DMS53 treated with DMSO at 0.1 percent for 48 hours (cell line): Measurements from ENCODE around the gene DGCR2.
"Not testable (repeated sequence)": the region's sequence is repeated elsewhere in the genome, so short reads cannot be mapped to it uniquely, and the experiment has no call there.

Source experiments
- DNase-seq: peaks from one replicate; lab custom pipeline; 2025; ENCODE audit not compliant: unreplicated experiment; lab: John Stamatoyannopoulos, UW

The DGCR2 gene, protein sequence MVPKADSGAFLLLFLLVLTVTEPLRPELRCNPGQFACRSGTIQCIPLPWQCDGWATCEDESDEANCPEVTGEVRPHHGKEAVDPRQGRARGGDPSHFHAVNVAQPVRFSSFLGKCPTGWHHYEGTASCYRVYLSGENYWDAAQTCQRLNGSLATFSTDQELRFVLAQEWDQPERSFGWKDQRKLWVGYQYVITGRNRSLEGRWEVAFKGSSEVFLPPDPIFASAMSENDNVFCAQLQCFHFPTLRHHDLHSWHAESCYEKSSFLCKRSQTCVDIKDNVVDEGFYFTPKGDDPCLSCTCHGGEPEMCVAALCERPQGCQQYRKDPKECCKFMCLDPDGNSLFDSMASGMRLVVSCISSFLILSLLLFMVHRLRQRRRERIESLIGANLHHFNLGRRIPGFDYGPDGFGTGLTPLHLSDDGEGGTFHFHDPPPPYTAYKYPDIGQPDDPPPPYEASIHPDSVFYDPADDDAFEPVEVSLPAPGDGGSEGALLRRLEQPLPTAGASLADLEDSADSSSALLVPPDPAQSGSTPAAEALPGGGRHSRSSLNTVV

DNA sequence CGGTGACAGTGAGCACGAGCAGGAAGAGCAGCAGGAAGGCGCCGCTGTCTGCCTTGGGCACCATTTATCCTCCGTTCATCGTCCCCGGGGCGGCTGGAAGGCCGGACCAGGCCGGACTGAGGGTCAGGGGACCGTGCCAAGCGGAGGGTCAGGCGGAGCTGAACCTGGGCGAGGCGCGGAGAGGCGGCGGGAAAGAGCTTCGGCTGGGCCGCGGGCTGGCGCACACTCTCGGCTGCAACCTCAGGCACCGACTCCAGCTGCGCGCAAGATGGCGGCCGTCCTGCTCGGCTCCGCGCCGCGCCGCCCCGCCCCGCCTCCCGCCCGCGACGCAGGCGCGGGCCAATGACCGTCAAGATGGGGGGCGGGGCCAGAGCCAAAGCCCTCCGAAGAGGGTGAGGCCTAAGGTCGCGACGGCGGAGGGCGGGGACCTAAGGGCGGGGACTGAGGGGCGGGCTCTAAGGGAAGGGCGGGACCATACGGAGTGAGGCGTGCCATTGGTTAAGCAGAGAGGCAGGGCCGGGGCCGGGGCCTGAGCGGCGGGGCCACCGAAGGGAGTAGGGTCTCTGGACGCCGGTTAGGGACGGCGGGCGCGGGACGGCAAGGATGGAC is at the start of gene DGCR2:
TSS of gene DGCR2 (minus strand) at position 270 of the 609 bp plus-strand sequence. CDS start at position 64, 206 bp downstream.
- DNase-seq, result peak; percentile 60

DNA sequence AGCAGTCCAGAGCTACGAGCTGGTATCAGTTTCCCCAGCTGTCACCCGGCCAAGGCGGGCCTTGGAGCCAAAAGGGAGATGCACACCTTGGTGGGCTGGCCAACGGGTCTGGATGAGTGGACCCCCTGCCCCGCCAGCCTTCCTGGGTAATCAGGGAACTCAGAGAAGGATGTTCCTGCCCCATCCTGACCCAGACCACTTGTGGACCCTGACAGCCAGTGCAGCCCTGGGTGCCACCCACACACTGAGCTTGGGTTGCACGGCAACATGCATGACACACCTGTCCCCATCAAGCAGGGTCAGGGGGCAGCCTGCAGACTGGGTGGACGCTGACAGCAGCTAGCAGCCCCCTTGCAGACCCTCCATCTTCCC is 47.7 kb upstream of the DGCR2 start:
- no peak for DNase-seq

DNA sequence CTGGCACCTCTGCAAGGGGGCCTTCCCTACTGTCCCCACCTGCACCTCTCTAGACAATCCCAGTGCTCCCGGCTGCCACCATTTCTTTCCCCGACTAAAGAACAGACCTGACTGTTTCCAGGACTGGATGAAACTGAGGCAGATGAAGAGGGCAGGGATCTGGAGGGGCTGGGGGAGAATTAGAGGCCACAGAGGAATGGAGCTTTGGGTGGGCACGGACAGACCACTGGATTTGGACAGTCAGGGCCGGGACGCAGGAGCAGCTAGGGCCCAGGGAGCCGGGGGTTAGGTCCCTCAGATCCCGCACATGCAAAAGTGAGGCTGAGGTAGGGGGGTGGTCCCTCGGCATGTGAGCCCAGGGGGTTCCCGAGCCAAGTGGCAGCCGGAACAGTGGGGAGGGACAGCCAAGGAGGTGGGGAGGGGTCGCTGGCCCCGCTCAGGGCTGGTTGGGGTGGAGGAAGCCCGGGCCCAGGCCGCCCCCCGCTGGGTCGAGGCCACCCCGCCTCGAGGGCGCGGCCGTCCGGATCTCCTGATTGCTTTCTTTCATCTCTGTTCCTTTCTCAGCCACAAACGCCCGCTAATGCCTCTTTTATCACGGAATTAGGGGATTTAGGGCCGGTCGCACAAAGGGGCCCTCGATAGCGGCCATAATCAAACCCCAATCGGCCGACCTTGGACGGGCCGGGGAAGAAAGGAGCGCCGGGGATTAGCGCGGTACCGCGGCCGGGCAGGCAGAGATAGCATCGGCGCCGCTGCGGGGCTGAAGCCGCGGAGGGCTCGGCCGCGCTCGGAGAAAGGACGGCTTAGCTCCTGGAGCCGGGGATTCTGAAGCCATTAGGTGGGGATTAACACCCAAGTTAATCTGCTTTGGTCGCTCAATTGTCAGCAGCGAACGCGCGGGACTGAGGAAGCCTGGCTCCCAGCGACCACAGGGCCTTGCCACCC is 47.1 kb upstream of the DGCR2 start:
- DNase-seq, result no peak

DNA sequence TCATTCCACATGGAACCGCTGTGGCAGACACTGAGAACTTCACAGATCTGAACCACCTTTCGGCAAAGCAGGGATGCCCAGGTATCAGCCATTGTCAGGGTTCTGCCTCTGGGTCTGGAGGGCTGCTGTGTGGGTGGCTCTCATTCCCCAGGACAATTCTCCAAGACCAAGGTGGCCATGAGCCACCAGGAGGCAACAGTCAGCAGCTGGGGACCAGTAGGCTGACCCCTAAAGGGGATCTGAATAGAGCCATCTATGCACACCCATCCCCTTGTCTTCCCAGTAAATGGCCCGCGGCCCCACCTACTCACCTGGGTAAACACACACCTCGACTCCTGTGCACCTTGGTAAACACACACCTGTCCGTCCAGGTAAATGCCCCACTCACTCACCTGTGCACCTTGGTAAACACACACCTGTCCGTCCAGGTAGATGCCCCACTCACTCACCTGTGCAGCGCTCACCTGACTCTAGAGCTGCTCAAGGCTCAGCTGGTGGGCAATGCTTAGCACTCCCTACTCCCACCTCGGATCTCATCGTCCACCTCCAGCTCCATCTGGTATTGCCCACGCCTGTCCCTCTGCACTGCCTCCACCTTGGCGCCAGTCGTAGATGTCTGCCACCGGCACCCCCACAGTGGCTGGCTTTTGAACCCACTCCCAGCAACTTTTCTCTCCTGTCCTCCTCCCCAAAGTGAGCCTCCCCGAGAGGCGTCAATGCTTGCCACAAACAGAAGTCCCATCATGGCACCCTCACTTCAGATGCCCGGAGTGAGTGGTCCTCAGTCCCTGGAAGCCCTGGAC is 46.1 kb upstream of the DGCR2 start:
- DNase-seq, result no peak

DNA sequence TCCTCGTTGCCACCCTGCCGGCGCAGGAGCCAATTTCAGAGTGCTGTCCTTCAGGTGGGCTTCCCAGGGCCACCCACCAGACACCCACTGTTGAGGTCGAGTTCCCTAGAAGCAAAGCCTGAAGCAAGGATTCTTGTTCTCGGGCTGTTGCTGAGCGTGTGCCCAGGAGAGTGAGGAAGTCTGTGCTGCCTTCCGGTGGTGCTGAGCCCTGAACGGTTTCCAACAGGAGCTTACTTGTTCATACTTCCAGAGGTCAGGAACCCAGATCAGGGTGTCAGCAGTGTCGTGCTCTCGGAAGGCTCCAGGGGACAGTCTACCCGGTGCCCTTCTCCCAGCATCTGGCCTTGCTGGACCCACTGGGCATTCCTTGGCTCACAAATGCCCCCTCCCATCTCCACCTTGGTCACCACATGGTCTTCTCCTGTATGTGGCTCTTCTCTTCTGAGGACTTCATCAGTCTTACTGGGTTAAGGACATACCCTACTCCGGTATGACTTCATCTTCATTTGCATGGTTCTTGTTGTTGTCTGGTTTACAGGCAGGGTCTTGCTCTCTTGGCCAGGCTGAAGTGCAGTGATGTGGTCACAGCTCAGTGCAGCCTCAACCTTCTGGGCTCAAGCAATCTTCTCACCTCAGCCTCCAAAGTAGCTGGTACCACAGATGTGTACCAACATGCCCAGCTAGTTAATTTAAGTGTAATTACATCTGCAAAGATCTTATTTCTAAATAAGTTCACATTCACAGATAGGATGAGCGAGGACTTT is 45.1 kb upstream of the DGCR2 start:
- DNase-seq, result no peak

DNA sequence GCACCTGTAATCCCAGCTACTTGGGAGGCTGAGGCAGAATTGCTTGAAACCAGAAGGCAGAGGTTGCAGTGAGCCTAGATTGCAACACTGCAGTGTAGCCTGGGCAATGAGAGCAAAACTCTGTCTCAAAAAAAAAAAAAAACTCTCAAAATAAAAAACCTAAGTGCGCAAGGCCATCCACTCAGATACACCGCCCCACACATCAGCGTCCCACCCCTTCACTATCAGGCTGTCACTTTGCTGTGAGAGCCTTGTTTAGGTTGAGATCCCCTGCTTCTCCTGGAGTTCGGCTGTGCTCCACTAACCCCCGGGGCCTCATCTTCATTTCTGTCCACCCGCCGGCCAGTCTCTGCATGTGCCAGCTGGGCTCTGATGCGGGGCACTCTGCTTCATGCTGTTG is 44.2 kb upstream of the DGCR2 start:
- DNase-seq, result no peak

DNA sequence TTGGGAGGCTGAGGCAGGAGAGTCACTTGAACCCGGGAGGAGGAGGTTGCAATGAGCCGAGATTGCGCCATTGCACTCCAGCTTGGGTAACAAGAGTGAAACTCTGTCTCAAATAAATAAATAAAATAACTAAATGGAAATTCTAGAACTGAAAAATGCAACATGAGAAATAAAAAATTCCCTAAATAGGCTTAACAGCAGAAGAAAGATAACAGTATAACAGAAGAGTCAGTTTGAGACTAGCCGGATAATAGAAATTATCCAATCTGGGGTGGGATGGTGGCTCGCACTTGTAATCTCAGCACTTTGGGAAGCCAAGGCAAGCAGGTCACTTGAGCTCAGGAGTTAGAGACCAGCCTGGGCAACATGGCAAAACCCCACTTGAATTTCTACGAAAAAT is 42.2 kb upstream of the DGCR2 start:
- no peak for DNase-seq

DNA sequence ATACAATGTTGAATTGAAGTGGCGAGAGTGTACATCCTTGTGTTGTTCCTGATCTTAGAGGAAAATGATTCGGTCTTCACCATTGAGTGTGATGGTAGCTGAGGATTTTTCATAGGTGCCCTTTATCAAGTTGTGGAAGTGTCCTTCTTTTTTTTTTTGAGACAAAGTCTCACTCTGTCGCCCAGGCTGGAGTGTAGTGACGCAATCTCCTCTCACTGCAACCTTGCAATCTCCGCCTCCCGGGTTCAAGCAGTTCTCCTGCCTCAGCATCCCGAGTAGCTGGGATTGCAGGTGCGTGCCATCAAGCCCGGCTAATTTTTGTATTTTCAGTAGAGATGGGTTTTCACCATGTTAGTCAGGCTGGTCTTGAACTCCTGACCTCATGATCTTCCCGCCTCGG is 36.4 kb upstream of the DGCR2 start:
- DNase-seq, result not testable (repeated sequence)

DNA sequence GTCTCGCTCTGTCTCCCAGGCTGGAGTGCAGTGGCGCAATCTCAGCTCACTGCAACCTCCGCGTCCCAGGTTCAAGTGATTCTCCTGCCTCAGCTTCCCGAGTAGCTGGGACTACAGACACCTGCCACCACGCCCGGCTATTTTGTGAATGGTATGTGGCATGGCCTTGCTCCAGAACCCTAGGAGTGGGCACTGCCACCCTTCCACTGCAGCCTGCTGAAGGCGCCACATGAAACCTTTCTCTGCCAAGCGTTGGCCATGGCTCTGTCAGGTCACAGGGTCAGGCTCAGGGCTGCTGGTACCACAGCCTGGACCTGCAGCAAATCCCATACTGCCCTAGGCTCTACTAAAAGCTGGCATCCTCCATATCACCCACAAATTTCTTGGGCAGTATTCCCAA is 33.9 kb upstream of the DGCR2 start:
- not testable (repeated sequence) for DNase-seq

DNA sequence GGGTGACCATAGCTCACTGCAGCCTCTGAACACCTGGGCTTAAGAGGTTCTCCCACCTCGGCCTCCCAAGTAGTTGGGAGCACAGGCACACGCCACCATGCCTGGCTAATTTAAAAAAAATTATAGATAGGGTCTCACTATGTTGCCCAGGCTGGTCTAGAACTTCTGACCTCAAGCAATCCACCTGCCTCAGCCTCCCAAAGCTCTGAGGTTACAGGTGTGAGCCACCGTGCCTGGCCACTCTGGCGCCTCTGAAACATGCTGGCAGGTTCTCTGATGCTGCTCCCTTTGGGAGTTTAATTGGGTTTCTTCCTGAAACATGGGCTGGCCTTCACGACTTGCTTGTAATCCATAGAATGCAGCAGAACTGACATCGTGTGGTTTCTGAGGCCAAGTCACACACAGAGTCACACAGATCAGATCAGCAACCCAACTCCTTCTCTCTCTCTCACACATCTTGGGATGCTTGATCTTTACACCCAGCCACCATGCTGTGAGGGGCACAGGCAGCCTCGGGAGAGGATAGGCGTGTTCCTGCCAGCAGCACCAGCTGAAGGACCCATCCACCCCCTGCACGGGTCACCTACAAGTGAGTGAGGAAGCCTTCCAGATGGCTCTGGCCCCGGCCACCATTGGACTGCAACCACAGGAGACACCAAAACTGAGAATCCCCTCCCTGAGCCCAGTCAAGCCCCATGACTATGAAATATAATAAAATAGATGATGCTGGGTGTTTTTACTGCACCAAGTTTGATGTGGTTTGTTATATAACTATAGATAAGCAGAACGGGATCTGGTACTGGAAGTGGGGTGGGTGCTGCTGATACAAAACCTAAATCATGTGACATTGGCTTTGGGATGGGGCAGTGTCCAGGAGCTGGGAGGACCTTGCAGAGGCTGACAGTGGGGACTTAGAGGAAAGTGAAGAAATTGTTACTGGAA is 31.0 kb upstream of the DGCR2 start:
- no peak for DNase-seq

DNA sequence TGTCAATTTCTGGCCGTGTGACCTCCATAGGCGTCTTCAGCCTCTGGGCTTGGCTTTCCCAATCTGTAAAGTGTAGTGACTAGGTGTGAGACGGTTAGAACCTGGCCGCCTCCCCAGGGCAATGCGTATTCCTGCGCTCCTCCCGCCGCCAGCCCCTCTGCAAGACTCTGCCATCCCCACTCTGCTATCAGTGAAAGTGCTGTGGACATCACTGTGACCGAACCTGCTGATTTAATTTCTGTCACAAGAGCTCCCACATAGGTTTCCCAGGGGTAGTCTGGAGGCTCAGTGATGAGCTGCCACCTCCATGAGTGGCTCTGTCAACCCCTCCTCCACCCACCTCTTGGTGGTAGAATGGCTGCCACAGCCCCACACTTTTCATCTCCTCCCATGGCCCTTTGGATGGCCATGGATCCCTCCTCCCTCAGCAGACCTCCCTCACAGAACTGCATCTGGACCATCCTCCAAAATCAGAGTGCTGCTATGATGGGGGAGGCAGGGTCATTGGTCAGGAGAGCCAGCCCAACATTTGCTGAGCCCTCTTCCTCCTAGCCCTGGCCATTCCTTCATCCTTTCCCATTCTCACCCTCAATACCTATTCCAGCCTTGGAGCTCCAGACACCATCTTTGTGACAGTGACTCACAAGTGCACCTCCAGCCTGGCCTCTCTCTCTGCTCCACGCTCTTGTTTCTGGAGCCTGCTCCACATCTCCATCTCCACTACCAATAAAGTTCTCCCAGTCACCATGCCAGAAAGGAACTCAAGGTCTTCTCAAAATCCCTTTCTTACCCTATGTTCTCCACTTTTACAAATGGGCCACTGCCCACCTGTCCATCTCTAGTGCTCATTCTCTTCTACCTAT is 29.3 kb upstream of the DGCR2 start:
- no peak for DNase-seq

DNA sequence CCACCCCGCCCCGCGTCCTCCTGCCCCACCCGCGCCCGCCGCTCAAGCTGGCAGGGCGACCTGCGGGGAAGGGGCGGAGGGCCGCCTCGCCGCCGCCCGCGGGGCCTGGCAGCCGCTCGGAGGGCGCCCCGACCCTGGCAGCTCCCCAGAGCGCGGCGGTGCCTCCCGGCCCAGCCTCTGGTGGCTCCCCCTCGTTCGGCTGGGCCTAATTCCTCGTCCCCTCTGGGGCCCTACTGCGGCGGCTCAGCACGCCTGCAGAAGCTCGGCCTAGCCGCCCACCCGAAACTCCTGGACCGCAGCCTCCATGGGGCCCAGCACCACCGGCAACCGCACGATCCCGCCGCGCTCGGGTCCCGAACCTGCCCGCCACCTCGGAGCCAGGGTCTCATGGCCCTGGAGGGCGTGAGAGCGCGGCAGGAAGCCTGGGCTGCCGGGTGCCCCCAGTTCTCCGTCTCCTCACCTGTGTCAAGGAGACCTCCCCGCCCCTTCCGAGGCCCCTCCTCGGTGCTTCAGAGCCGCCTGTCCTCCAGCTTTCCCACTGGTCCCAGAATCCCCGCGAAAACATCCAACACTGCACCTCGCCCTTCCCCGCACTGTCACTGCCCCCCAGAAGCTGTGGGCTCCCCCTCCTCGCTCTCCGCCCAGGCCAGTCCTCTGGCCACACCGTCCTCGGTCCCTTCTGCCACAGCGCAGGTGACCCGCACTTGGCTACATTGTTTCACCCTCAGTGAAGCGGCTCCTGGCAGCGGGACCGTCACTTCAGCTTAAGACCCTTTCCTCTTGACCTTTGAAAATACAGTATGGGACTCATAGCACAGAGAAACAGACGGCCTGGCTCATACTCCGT is 28.5 kb upstream of the DGCR2 start:
- DNase-seq, result no peak

DNA sequence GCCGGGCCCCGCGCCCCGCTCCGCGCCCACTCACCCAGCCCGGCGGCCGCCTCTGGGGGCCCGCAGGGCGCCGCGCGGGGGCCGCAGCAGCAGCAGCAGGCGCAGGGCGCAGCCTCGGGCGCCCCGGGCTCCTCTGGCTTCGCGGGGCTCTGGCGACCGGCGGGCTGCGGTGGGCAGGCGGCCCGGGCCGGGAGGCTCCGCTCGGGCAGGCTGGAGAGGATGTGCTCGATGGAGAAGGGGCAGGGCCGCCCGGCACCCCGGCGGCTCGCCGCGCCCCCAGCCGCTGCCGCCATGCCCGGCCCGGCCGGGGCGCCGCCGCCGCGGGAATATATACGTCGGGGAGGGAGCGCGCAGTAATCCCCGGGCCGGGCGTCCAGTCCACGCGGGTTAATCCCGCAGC is 27.8 kb upstream of the DGCR2 start, which contains the start of gene GSC2:
TSS of gene GSC2 (minus strand) at position 302 of the 400 bp plus-strand sequence. CDS start at position 293, 9 bp downstream.
- DNase-seq, result no peak

DNA sequence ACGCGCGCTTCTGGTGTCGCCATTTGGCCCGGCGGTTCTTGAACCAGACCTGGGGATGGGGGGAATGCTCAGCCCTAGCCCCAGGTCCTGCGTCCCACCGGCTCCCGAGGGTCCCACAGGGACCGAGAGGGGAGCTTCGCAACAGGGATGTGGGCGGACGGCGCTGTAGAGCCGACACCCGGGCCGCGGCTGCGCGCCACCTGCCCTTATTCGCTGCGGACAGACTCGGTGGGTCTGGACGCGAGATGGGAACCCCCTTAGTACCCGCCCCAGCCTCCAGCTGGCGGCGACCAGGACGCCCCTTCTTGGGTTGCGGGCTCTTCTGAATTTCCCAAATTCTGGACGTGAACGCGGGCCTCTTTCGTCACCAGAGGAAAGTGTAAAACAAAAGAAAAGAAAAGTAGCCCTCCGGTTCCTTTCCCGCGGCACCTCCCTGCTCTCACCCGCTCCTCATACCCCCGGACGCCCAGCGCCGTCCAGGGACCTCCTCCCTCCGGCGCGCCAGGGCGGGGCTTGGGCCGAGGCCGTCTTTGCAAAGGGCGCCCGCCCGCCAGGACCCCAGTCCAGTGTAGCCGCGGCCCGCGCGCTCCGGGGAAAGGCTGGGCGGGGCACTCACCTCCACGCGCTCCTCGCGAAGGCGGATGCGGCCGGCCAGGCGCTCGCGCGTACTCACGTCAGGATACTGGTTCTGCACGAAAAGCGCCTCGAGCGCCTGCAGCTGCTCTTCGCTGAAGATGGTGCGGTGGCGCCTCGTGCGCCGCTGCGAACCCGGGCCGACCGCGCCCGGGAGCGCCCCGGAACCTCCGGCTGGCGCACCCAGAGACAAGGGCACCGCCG is 27.1 kb upstream of the DGCR2 start:
- no peak for DNase-seq

DNA sequence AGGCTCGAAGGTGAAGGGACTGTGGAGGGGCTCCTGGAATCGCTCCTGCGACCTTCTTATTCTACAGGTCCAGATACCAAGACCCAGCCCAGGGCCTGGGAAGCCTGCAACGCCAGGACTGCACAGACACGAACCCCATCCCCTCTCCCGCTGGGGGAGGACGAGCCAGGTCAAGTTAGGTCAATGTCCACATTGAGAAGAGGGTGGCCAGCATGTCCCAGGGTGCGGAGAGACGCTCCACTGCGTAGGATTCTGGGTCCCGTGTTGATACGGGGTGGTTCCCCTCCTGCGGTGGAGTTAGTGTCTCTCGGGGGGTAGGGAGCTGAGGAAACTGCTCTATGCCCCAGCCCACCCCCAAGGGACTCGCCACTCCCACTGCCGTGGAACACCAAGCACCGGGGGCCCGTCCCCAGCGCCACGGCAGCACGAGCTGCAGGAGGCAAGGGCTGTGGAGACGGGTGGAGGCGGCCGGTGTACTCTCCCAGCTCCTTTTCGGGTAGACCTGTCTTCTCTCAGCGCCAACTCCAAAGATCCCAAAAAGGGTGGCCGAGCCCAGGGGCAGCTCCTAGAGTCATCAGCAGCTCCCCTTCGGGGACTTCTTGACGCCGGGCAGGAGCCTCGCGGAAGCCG is 26.3 kb upstream of the DGCR2 start:
- no peak for DNase-seq
